IPS DF 6.9 (cell line): ENCODE data around the gene MSH5.
"Not testable (repeated sequence)": the region's sequence is repeated elsewhere in the genome, so short reads cannot be mapped to it uniquely, and the experiment has no call there.

ENCODE experiments used
- DNase-seq: peaks from one replicate; pipeline ENCODE4 v3.0.0-alpha.2; 2013; ENCODE audit warnings: low read depth, low spot score
- H3K27ac ChIP-seq: one replicate; pipeline ENCODE4 v1.5.1; 2013; ENCODE audit warnings: low read length, control low read depth
- H3K27me3 ChIP-seq: 2 replicates; pipeline ENCODE4 v1.6.1; 2013; ENCODE audit warnings: mild to moderate bottlenecking, low read length; ENCODE audit not compliant: control insufficient read depth, insufficient read depth
- H3K36me3 ChIP-seq: 2 replicates; pipeline ENCODE4 v1.6.1; 2013; ENCODE audit warnings: low read length; ENCODE audit not compliant: control insufficient read depth, insufficient read depth
- H3K4me1 ChIP-seq: 2 replicates; pipeline ENCODE4 v1.6.1; 2013; ENCODE audit warnings: low read length; ENCODE audit not compliant: control insufficient read depth, insufficient read depth
- H3K4me3 ChIP-seq: 2 replicates; pipeline ENCODE4 v1.5.1; 2013; ENCODE audit warnings: mild to moderate bottlenecking, low read length
- H3K9me3 ChIP-seq: 2 replicates; pipeline ENCODE4 v1.6.1; 2013; ENCODE audit warnings: low read length, inconsistent platforms; ENCODE audit not compliant: control insufficient read depth, insufficient read depth
- WGBS: extraction: QIAGEN DNeasy Blood & Tissue Kit; methylation state at CpG from one replicate; pipeline ENCODE4 v1.1.7; 2013; ENCODE audit warnings: mixed read lengths, missing lambda C conversion rate; ENCODE audit not compliant: insufficient read length, insufficient coverage; 5-methylcytosine and 5-hydroxymethylcytosine counted together

The MSH5 gene

DNA sequence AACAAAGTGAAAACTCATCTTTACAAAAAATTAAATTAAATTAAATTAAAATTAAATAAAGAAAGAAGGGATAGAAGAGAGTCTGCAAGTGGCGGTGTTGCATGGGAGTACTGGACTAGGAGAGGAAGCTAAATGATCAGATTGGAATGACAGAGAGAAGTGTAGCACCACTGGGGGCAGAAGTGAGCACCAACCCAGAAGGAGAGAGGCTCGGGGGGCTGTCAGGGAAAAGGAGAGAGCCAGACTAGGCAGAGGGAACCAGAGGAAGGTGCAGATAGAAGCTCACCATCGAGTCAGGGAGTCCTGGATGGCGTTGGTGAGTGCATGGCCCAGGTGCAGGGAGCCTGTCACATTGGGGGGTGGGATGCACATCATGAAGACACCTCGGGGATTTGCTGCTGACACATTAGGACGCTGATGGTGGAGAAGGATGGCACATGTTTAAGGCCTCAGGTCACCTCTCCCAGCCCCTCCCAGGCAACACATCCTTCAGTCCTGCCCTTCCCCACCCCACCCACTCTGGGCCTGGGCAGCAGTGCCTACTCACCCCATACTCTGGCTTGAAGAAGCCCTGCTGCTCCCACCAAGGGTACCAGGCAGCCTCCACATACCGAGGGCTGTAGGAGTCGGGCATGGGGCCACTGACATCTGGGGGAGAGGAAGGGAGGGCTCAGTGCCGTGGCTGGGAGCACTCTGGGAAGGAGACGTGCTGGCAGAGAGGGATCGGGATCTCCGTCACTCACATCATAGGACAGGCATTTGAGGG, 51.7 kb downstream of the MSH5 start:
- Histone ChIP-seq H3K36me3 (peaks cover 12% of the 10 kb centered on the region), H3K27ac (no peak overlapping the region), H3K9me3 (no peaks in the 10 kb centered on the region), H3K4me3 (no peak overlapping the region), H3K4me1 (peaks cover 1% of the 10 kb centered on the region; the same call in 1 of the 2 replicates), H3K27me3 (no peaks in the 10 kb centered on the region)
- no peak for DNase-seq
- WGBS: no CpG with 5 or more reads among the region's 12 CpGs

DNA sequence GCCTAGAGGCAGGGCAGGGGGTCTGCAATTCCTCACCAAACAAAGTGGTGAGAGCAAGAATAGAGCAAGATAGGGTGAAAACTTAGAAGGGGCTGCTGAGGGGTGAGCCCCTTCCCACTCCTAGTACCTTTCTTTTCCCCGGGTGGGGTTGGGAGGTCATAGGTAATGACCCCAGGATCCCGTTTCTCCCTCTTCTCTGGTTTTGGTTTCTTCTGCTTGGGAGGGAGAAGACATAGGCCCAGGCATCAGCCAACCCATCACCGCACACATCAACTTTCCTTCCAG, 52.2 kb downstream of the MSH5 start:
- Histone ChIP-seq H3K36me3 (peaks cover 12% of the 10 kb centered on the region), H3K27me3 (no peaks in the 10 kb centered on the region), H3K27ac (no peak overlapping the region), H3K9me3 (no peaks in the 10 kb centered on the region), H3K4me1 (peaks cover 1% of the 10 kb centered on the region; the same call in 1 of the 2 replicates), H3K4me3 (no peak overlapping the region)
- DNase-seq: no peak
- WGBS: no CpG with 5 or more reads among the region's 3 CpGs

DNA sequence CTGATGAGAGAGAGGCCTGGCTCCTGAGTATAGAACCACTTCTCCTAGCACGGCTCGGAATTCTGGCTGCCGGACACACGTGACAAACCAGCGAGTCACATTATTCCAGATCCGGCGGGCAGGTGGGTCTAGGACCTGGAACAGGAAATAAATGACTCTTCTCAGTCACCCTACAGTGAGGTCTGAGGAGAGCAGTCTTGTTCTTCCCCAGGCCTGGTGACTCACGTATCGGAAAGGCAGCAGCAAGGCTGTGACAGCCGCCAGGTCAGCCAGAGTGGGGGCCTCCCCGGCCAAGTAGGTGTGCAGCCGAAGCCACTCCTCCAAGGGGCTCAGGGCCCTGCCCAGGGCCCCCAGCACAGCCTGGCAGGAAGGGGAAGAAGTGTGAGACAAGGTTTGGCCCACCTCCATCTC, 53.0 kb downstream of the MSH5 start:
- DNase-seq: no peak
- Histone ChIP-seq H3K27me3 (no peaks in the 10 kb centered on the region), H3K4me3 (no peak overlapping the region), H3K4me1 (peaks cover 1% of the 10 kb centered on the region; the same call in 1 of the 2 replicates), H3K36me3 (peaks cover 18% of the 10 kb centered on the region), H3K27ac (no peak overlapping the region), H3K9me3 (no peaks in the 10 kb centered on the region)
- no CpG with 5 or more reads among the region's 12 CpGs for WGBS

DNA sequence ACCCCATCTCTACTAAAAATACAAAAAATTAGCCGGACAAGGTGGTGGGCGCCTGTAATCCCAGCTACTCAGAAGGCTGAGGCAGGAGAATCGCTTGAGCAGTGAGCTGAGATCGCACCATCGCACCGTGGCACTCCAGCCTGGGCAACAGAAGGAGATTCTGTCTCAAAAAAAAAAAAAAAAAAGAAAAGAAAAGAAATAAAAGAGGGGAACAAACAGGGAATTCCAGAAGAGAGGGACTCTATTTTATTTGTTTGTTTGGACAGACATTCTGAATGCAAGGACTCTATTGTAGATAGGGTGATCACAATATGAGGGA, 54.1 kb downstream of the MSH5 start:
- not testable (repeated sequence) for H3K4me1 ChIP-seq, DNase-seq, H3K27me3 ChIP-seq, H3K4me3 ChIP-seq, H3K27ac ChIP-seq, H3K9me3 ChIP-seq
- peaks cover 18% of the 10 kb centered on the region for H3K36me3 ChIP-seq
- no CpG with 5 or more reads among the region's 6 CpGs for WGBS

DNA sequence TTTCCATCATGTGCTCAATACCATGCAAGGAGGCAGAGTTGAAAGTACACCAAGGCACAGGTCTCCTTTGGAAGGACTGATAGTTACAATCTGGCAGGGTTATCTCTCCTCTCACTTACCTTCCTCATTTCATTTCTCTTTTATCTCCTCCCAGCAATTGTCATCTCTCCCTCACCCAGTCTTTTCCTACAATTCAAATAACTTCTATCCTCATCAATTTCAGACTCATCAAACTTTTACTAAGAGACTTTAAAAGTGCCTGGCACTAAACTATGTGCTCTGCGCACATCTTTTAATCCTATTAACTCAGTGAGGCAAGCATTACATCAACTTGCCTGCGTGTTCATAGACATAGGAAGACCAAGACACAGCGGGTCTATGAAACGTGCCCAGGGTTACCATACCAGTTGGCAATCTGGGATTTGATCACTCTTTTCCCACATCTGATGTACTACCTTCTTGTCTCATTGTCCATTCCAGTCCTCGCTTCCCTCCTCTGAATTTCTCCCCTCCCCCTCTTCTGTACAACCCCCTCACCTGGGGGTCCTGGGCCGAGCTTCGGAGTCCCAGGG, 54.6 kb downstream of the MSH5 start:
- peaks cover 1% of the 10 kb centered on the region; the same call in 1 of the 2 replicates for H3K4me1 ChIP-seq
- H3K36me3 ChIP-seq: peaks cover 16% of the 10 kb centered on the region
- H3K4me3 ChIP-seq: peak overlapping the region; percentile 80
- no peak overlapping the region for H3K27ac ChIP-seq
- H3K27me3 ChIP-seq: no peaks in the 10 kb centered on the region
- no CpG with 5 or more reads among the region's 7 CpGs for WGBS
- no peak for DNase-seq
- no peaks in the 10 kb centered on the region for H3K9me3 ChIP-seq

DNA sequence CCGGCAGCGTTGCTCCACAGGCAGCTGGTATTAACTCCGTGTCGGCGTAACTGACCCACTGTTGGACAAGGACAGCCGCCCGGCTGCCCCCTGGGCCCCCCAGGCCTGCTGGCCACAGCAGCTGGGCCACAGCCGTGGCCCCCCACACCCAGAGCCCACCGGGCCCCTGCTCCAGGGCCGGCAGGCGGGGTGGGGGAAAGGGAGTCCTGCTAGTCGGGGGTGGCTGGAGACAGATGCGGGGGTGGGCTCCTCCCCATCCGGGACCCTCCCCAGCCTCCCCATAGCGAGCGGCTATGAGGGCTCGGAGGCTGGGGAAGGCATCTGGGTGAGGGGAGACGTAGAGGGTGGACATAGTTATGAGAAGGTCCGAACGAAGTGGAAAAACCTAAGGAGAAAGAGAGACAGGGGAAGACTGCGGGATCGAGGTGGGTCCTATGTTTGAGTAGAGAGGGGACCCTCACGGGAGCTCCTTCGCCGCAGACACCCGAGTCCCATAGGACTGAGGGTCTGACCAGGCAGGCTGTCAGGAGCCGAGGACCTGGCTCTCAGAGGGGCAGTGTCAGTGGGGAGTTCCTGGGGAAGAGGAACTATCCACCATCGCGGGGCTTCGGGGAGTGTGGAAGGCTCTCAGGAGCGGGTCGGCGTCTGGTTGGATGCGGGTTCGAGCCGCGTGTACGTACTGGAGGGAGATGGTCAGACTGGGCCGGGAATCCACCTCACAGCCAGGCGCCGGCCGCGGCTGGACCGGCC, 55.2 kb downstream of the MSH5 start:
- no peak for DNase-seq
- H3K27me3 ChIP-seq: no peaks in the 10 kb centered on the region
- H3K27ac ChIP-seq: no peak overlapping the region
- WGBS: no CpG with 5 or more reads among the region's 44 CpGs
- peaks cover 15% of the 10 kb centered on the region for H3K36me3 ChIP-seq
- H3K9me3 ChIP-seq: no peaks in the 10 kb centered on the region
- H3K4me1 ChIP-seq: peaks cover 1% of the 10 kb centered on the region; the same call in 1 of the 2 replicates
- H3K4me3 ChIP-seq: peak overlapping the region; percentile 80

DNA sequence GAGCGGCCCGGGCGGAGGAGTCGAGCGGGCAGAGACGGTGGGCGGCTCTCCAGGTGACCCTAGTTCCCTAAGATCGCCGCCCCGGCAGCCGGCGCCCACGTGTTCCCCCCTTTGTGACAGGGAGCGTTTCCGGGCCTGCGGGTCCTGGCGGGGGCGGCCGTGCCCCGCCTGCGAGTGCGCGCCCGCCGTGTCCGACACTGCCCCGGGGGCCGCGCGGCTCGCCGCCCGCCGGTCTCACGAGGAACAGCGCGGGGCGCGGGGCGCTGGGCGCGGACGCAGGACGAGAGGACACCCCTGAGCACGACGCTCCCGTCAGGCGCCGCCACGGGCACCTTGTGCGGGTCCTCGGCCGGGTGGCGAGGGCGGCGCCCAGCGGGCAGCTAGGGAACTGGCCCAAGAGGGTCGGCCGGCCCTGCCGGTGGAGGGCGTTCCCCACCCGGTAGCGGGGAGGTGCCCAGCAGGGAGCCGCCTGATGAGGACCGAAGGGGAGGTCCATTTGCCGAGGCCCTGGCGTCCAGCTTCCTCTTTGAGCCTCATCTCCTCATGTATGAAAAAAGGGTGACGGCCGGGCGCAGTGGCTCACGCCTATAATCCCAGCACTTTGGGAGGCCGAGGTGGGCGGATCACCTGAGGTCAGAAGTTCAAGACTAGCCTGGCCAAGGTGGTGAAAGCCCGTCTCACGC, 56.0 kb downstream of the MSH5 start, which contains the start of gene VARS1:
Gene VARS1, minus strand, starts transcription at position 137 of the 683 bp plus-strand sequence. CDS start 535 bp downstream, outside the sequence.
- Histone ChIP-seq H3K27me3 (no peaks in the 10 kb centered on the region), H3K9me3 (no peaks in the 10 kb centered on the region), H3K27ac (no peak within 1 kb of the TSS), H3K4me3 (peak within 1 kb of the TSS; percentile 80), H3K4me1 (peaks cover 1% of the 10 kb centered on the region; the same call in 1 of the 2 replicates), H3K36me3 (peaks cover 15% of the 10 kb centered on the region)
- WGBS: no CpG with 5 or more reads among the region's 75 CpGs
- no peak for DNase-seq

DNA sequence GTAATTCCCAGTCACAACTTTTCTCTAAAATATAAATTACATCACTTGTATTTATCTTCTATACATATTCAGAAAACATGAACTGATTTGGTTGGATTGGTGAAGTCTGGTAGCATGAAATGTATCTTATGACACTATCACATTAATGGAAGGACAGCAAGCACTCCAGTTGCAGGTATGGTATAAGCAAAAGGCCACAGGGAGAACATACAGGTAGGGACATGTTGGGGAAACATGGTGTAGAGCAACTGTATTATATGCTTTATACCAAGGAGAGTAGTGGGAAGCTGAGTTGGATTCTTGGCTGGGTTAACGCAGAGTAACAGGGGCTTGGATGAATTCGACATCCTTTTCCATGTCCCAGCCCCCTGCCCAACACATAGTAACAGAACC, 57.2 kb downstream of the MSH5 start:
- no peak overlapping the region for H3K27ac ChIP-seq
- H3K4me3 ChIP-seq: no peak overlapping the region
- H3K27me3 ChIP-seq: no peaks in the 10 kb centered on the region
- WGBS: no CpG with 5 or more reads among the region's 2 CpGs
- no peaks in the 10 kb centered on the region for H3K9me3 ChIP-seq
- peaks cover 11% of the 10 kb centered on the region for H3K36me3 ChIP-seq
- no peak for DNase-seq
- peaks cover 1% of the 10 kb centered on the region; the same call in 1 of the 2 replicates for H3K4me1 ChIP-seq

DNA sequence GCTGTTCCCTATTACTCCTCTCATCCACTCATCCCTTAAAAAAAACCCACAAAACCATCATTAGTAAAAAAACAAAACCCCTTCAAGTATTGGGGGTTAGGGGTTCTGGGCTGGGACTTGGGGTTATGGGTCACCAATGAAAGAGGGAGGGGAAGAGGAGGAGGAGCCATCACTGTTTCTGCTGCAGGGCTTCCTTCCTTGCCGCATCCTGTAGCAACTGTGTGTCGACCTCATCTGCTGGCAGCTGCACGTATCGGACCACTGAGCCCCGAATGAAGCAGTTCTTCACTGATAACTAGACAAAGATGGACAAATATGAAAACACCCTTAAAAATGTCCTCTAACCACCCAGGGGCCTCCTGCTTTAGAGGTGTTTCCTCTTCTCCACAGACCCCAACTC, 57.8 kb downstream of the MSH5 start:
- peaks cover 1% of the 10 kb centered on the region; the same call in 1 of the 2 replicates for H3K4me1 ChIP-seq
- H3K4me3 ChIP-seq: no peak overlapping the region
- H3K27ac ChIP-seq: no peak overlapping the region
- WGBS: no CpG with 5 or more reads among the region's 5 CpGs
- no peak for DNase-seq
- no peaks in the 10 kb centered on the region for H3K9me3 ChIP-seq
- H3K36me3 ChIP-seq: peaks cover 11% of the 10 kb centered on the region
- H3K27me3 ChIP-seq: no peaks in the 10 kb centered on the region

DNA sequence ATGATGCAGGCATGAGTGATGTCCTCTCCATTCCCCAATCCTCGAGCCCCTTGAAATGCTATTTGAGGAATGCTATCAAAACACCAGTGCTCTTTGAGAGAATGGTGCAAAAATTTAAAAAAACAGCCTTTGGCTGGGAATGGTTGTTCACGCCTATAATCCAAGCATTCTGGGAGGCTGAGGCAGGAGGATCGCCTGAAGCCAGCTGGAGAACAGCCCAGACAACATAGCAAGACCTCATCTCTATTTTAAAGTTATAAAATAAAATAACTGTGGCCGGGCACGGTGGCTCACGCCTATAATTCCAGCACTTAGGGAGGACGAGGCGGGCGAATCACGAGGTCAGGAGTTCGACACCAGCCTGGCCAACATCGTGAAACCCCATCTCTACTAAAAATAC, 60.0 kb downstream of the MSH5 start:
- H3K36me3 ChIP-seq: peaks cover 7% of the 10 kb centered on the region; the same call in 1 of the 2 replicates
- no CpG with 5 or more reads among the region's 12 CpGs for WGBS
- H3K27ac ChIP-seq: no peak overlapping the region
- H3K4me1 ChIP-seq: no peaks in the 10 kb centered on the region
- DNase-seq: no peak
- H3K27me3 ChIP-seq: no peaks in the 10 kb centered on the region
- no peak overlapping the region for H3K4me3 ChIP-seq
- H3K9me3 ChIP-seq: no peaks in the 10 kb centered on the region
